Stimulated activated CD4-positive, alpha-beta T cell treated with anti-CD3 and anti-CD28 coated beads, TNF-alpha, amount 100 ng/mL, for 1 hour (primary cell): Measurements from ENCODE around the gene ARHGAP15.

Experiments
- DNase-seq, 3 donors: peaks; one replicate each; pipeline ENCODE4 v3.0.0-alpha.2; 2020; ENCODE audit warnings: low read depth in 3 of 3, low spot score in 1 of 3

Gene ARHGAP15

DNA sequence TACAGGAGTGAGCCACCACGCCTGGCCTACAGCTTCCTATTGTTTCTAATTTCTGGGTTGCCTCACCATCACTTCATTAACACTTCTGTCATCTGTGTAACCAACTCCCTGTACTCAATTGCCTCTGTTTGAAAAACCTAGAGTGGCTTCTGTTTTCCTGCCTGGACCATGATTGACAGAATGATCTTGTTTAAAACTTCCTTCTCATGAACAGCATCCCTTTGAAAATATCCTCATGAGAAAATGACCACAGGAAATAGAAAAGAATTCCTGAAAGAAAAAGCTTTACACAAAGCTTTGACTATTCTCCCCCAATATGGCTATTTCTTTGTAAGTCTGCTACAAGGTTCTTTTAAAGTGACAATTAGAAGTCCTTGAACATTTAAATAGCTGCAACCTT, 672.3 kb downstream of the ARHGAP15 start:
- DNase-seq: no peak

GRCh38 chr2:143802242-143802641, 673.0 kb downstream of the ARHGAP15 start:
- DNase-seq: no peak

- no peak for DNase-seq
These were observed 673.8 kb downstream of the ARHGAP15 start for GRCh38 chr2:143802871-143803650.

- DNase-seq: no peak
These were observed 674.7 kb downstream of the ARHGAP15 start for GRCh38 chr2:143803936-143804335.

DNA sequence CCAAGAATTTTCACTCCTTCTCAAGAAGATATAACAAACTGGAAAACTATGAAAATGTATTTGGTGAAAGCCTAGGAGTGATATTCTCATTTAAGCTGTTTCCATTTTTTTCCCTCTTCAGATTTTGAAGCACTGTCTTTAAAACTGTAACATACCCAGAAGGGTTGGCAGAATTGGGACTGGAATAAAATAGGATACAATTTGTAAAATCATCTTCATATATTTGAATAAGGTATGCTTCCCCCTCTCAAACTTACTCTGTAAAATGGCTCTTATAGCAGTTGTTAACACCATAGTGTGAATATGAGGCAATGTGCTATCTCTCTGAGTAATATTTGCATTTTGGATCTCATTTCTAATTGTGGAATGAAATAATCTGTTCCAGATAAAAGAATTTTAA, 676.4 kb downstream of the ARHGAP15 start:
- DNase-seq: no peak

DNA sequence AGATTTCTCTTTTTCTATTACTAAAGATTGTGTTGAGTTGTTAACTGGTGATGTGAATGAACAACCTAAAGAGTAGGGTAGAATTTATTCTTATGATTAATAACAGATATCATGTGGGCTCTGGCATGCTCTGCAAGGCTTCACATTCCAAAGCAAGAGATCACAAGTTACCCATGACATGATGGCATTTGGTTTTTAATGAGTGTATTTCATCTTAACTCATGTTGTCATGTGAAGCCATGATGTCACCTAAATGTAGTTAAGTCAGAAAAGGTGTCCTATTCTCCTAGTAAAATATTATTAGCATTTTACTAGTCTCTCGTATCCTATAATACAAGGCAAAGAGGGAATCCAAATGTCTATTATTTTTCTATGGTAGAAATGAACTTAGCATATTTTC, 678.0 kb downstream of the ARHGAP15 start:
- DNase-seq: no peak

DNA sequence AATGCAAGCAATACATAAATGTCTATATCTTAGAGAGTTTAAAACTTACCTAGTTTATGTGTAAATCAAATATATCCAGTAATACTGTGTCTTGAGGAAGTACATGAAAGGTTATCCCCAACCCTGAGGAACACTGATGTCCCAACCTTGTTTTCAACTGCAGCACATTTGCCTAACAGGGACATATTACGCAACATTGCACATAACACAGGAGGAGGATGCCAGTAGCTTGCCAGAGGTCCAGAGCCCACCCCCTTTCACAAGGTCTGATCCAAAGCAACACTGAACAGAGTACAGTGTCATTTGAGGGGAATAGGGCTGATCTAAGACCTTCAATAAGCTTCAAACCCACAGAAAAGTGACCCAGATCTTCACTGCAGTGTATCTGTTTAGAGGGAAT, 678.5 kb downstream of the ARHGAP15 start:
- no peak for DNase-seq

DNA sequence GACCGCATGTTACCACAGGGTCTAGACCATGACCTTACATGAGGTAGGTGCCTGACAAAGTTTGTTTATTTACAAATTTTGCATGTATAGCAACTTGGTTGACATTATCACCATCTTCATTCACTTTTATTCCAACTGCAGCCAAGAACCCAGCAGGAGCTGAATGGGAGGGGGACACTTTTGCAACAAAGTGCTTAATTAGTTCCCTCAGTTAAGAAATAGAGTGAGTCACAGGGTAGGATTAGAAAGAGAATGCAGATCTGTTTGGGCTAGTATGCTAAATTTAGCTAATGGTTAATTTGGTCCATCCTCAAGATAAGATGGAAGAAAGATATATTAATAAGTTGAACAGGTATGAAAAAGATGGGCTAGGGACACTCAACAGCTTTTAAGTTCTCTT, 678.9 kb downstream of the ARHGAP15 start:
- DNase-seq: no peak

- DNase-seq: no peak
These were observed 685.9 kb downstream of the ARHGAP15 start for GRCh38 chr2:143815082-143815481.

GRCh38 chr2:143816916-143817315, 687.7 kb downstream of the ARHGAP15 start:
- no peak for DNase-seq
